C4-2B (cell line): ENCODE data around the gene EPN2.

Source experiments
- H3K27ac ChIP-seq: fragments of 450-650 bp; 2 replicates; pipeline ENCODE4 v1.5.1; 2017
- ZFX ChIP-seq: fragments of 450-650 bp; IDR thresholded peaks from 2 replicates; pipeline ENCODE4 v1.6.1; 2017
- TF ChIP-seq, protein P1 (sequence below): fragments of 450-650 bp; conservative IDR thresholded peaks from 2 replicates; pipeline ENCODE4 v1.5.1; 2017; ENCODE audit warnings: mild to moderate bottlenecking

The EPN2 gene

DNA sequence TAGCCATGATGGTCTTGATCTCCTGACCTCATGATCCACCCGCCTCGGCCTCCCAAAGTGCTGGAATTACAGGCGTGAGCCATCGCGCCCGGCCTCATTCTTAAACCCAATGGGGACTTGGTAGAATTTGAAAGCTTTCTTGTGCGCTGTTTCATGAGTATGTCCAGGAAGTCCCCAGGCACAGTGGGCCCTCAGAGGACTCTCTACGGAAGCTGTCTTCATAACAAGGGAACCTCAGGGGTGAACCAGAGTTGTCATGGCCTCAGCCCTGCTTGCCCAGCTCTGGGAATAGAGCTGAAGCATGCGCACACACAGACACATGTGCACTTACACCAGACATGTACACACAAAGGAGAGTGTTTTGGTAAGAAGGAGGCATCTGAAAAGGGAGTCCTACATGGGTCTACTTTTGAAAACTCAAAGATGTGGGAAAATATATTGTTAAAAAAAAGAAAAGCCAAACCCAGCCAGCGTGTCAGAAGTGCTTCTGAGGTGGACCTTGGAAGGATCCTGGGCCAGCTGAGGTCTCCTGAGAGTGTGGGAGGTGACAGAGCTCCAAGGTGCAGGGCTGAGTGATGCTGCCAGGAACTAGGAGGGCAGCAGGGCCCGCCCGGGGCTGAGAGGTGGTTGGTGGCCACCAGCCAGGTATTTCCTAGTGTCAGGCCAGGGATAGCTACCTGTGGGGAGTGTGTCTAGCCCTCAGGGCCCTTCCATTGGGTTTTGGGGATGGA, 54.6 kb downstream of the EPN2 start:
- TF ChIP-seq ZFX: no peak
- TF ChIP-seq, protein P1, sequence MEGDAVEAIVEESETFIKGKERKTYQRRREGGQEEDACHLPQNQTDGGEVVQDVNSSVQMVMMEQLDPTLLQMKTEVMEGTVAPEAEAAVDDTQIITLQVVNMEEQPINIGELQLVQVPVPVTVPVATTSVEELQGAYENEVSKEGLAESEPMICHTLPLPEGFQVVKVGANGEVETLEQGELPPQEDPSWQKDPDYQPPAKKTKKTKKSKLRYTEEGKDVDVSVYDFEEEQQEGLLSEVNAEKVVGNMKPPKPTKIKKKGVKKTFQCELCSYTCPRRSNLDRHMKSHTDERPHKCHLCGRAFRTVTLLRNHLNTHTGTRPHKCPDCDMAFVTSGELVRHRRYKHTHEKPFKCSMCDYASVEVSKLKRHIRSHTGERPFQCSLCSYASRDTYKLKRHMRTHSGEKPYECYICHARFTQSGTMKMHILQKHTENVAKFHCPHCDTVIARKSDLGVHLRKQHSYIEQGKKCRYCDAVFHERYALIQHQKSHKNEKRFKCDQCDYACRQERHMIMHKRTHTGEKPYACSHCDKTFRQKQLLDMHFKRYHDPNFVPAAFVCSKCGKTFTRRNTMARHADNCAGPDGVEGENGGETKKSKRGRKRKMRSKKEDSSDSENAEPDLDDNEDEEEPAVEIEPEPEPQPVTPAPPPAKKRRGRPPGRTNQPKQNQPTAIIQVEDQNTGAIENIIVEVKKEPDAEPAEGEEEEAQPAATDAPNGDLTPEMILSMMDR: no peak
- H3K27ac ChIP-seq: no peak overlapping the region

GRCh38 chr17:19292377-19292711, 55.2 kb downstream of the EPN2 start:
- H3K27ac ChIP-seq: no peak overlapping the region

DNA sequence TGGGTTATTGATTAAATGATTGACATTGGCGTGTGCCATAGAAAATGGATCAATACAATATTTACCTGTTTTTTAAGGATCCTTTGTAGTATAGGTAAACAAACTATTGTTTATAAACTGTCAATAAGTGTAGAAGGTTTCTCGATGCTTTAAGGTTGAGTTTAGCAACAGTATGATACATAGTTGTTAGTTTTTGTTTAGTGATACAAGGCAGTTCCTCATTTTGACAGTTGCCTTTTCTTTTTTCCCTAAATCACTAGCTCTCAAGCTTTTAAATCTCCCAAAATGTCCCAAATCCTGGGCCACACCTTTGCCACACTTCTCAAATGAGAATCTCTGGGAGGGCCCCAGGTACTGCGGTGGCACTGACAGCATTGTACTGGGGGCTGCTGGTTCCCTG, 57.3 kb downstream of the EPN2 start:
- H3K27ac ChIP-seq: no peak overlapping the region
- TF ChIP-seq ZFX: no peak
- TF ChIP-seq, protein P1: no peak

More at GRCh38 chr17:19292377-19292711, 55.2 kb downstream of the EPN2 start:
- TF ChIP-seq ZFX: no peak
- TF ChIP-seq, protein P1: no peak

DNA sequence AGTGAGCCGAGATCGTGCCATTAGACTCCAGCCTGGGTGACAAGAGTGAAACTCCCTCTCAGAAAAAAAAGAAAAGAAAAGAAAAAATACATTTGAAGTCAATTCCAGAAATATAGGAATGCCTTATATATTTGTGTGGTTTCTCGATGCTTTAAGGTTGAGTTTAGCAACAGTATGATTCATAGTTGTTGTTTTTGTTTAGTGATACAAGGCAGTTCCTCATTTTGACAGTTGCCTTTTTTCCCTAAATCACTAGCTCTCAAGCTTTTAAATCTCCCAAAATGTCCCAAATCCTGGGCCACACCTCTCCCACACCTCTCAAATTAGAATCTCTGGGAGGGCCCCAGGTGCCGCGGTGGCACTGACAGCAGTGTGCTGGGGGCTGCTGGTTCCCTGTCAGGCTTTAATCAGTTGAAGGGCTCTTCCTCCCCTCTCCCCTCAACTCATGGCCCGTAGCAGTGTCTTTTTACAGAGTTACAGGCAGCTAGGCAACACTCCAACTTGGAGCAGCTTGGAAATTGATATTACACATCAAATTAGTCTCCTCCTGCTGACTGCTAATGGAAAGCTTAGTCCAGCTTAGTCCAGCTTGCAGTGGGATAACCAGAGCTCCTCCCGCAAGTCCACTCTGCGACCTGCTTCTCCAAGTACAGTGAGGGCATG, 58.4 kb downstream of the EPN2 start:
- H3K27ac ChIP-seq: no peak overlapping the region
- no peak for TF ChIP-seq ZFX
- TF ChIP-seq, protein P1: no peak

- no peak for TF ChIP-seq ZFX
- TF ChIP-seq, protein P1: no peak
- H3K27ac ChIP-seq: no peak overlapping the region
Observed at GRCh38 chr17:19296786-19297778, 59.9 kb downstream of the EPN2 start.

GRCh38 chr17:19298569-19299213, 61.5 kb downstream of the EPN2 start:
- no peak for TF ChIP-seq ZFX
- TF ChIP-seq, protein P1: no peak
- no peak overlapping the region for H3K27ac ChIP-seq
